LNCaP clone FGC (cell line): ENCODE results near the gene CAMK2D.

Experiments used
- DNase-seq: peaks from one replicate; pipeline ENCODE4 v3.0.0-alpha.2; 2011; ENCODE audit warnings: low read depth
- H3K4me3 ChIP-seq: 2 replicates; pipeline ENCODE4 v1.5.1; 2011; ENCODE audit warnings: mild to moderate bottlenecking, low read depth, low read length, control low read depth
- TF ChIP-seq, protein P1 (sequence below): IDR thresholded peaks from 2 replicates; pipeline ENCODE4 v1.5.1; 2012; ENCODE audit warnings: mild to moderate bottlenecking; ENCODE audit not compliant: control insufficient read depth, insufficient read depth; ENCODE audit errors: extremely low read depth

Gene CAMK2D

GRCh38 chr4:113450295-113451080 lies 311.1 kb downstream of the CAMK2D start:
- TF ChIP-seq, protein P1, sequence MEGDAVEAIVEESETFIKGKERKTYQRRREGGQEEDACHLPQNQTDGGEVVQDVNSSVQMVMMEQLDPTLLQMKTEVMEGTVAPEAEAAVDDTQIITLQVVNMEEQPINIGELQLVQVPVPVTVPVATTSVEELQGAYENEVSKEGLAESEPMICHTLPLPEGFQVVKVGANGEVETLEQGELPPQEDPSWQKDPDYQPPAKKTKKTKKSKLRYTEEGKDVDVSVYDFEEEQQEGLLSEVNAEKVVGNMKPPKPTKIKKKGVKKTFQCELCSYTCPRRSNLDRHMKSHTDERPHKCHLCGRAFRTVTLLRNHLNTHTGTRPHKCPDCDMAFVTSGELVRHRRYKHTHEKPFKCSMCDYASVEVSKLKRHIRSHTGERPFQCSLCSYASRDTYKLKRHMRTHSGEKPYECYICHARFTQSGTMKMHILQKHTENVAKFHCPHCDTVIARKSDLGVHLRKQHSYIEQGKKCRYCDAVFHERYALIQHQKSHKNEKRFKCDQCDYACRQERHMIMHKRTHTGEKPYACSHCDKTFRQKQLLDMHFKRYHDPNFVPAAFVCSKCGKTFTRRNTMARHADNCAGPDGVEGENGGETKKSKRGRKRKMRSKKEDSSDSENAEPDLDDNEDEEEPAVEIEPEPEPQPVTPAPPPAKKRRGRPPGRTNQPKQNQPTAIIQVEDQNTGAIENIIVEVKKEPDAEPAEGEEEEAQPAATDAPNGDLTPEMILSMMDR, result no peak
- H3K4me3 ChIP-seq, result no peak overlapping the region
- DNase-seq, result no peak

GRCh38 chr4:113449410-113449974 lies 312.0 kb downstream of the CAMK2D start:
- DNase-seq, result no peak
- TF ChIP-seq, protein P1, result no peak
- H3K4me3 ChIP-seq, result no peak overlapping the region

DNA sequence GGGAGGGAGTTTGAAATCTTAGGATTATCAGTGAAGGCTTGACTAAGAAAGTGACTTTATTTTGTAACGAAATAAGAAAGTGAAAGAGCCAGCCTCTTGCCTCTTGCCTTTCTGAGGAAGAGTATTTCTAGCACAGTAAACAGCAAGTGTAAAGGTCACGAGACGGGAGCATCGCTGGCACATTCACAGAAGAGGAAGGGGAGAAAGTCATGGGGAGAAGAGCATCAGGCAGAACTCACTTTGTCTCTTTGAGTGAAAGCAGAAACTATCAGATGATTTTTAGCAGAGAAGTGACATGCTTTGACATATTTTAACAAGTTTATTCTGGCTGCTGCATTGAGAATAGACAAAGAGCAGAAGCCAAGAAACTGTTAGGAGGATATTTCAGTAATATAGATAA lies 313.8 kb downstream of the CAMK2D start:
- TF ChIP-seq, protein P1, result no peak
- no peak for DNase-seq
- no peak overlapping the region for H3K4me3 ChIP-seq

- H3K4me3 ChIP-seq, result no peak overlapping the region
- DNase-seq, result no peak
- TF ChIP-seq, protein P1, result no peak
Measured at GRCh38 chr4:113447061-113447460, 314.5 kb downstream of the CAMK2D start.

- no peak overlapping the region for H3K4me3 ChIP-seq
- TF ChIP-seq, protein P1, result no peak
- DNase-seq, result no peak
Measured at GRCh38 chr4:113446019-113446418, 315.5 kb downstream of the CAMK2D start.

DNA sequence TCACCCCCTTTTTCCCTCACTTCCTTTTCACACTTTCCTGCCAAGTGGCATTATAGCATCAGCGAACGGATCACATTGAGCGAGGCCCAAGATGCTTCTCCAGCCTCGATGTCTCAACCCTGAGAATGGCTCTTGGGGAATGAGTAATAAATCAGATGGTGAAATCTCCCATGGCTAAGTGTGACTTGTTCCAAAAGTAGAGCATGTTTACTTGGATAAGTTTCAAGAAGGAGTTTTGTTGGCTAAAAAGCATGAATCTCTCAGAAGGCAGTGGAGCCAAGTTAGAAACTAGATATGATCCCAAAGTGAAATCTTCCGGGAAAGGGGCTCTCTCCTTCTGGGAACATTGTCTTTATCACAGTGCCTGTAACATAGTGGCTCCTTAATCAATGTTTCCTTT lies 316.3 kb downstream of the CAMK2D start:
- DNase-seq, result no peak
- TF ChIP-seq, protein P1, result no peak
- no peak overlapping the region for H3K4me3 ChIP-seq

GRCh38 chr4:113444386-113444785 lies 317.2 kb downstream of the CAMK2D start:
- TF ChIP-seq, protein P1, result no peak

More at GRCh38 chr4:113444386-113444785, 317.2 kb downstream of the CAMK2D start:
- DNase-seq, result no peak
- no peak overlapping the region for H3K4me3 ChIP-seq
